GM13976 (cell line): ENCODE measurements around the gene JOSD2.

Experiments used
- DNase-seq: peaks from one replicate; pipeline ENCODE4 v3.0.0; 2012; ENCODE audit warnings: low spot score
- CTCF ChIP-seq: IDR thresholded peaks from 2 replicates; pipeline ENCODE4 v1.5.1; 2012; ENCODE audit warnings: borderline replicate concordance, mild to moderate bottlenecking; ENCODE audit not compliant: insufficient read depth; ENCODE audit errors: extremely low read depth, missing control alignments, control extremely low read depth
- in situ Hi-C: fragments of 300-500 bp; cut with MboI; formaldehyde crosslinking; loops from one replicate; pipeline ENCODE4 v1.12.0; 2022; ENCODE audit warnings: low sequenced_read_pairs, mixed read lengths, inconsistent platforms; ENCODE audit not compliant: unreplicated experiment

JOSD2 gene

DNA sequence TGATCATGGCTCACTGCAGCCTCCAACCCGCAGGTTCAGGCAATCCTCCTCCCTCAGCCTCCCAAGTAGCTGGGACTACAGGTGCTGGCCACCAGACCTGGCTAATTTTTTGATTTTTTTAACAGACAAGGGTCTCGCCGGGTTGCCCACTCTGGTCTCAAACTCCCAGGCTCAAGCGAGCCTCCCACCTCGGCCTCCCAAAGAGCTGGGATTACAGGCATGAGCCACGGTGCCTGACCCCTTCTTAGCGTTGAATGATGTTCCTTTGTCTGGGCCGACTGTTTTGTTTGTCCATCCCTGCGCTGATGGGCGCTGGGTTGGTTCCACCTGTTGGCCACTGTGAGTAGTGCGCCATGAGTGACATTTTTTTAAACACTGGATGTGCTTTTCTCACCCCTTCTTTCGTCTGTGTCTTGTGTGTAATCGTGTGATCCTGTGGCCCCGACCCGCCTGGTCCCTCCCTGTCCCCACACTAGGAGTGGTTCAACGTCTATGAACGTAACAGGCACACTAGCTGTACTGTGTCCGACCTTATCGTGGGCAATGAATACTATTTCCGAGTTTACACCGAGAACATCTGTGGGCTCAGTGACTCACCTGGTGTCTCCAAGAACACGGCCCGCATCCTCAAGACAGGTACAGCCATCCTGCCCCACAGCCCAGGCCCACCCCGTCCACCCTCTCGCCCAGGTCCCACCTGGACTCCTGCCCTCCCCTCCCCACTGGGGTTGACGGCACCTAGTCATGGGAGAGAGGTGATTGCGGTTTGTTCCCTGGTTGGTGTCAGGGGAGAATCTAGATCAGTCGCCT lies 49.7 kb downstream of the JOSD2 start:
- peak; percentile 92 for DNase-seq
- peak; percentile 86 for TF ChIP-seq CTCF
- in situ Hi-C loops = loop anchor here (5.0 kb wide), 1 partner anchor 89 kb away; no protein-coding TSS in a partner anchor

DNA sequence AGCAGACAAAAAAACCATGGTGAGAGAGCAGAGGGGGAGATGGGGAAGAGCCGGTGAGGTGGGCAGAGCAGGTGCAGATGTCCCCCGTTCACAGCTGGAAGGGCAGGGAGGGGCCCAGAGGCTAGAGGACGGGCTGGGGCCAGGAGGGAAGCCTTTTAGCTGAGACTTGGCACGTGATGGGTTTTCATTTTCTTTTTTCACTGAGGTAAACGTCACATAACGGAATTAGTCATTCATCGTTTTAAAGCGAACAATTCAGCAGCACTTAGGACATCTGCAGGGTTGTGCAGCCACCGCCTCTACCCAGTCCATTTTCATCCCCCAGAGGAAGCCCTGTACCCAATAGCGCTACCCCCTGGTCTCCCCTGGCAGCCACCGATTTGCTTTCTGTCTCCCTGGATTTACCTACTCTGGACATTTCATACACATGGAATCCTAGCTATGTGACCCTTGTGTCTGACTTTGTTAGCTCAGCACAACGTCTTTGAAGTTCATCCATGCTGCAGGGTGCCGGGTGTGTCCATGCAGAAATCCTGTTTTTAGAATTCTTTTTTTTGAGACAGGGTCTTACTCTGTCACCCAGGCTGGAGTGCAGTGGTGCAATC lies 50.7 kb downstream of the JOSD2 start:
- in situ Hi-C loops = loop anchor here (5.0 kb wide), 1 partner anchor 88 kb away; no protein-coding TSS in a partner anchor
- DNase-seq = peak; percentile 89
- no peak for TF ChIP-seq CTCF

- TF ChIP-seq CTCF = no peak
- in situ Hi-C loops = loop anchor here (5.0 kb wide), 1 partner anchor 87 kb away; no protein-coding TSS in a partner anchor
- DNase-seq = no peak
These were observed 51.4 kb downstream of the JOSD2 start for GRCh38 chr19:50459638-50460037.

- DNase-seq = no peak
- in situ Hi-C loops = no loop called here
- TF ChIP-seq CTCF = no peak
These were observed 51.9 kb downstream of the JOSD2 start for GRCh38 chr19:50459067-50459456.

DNA sequence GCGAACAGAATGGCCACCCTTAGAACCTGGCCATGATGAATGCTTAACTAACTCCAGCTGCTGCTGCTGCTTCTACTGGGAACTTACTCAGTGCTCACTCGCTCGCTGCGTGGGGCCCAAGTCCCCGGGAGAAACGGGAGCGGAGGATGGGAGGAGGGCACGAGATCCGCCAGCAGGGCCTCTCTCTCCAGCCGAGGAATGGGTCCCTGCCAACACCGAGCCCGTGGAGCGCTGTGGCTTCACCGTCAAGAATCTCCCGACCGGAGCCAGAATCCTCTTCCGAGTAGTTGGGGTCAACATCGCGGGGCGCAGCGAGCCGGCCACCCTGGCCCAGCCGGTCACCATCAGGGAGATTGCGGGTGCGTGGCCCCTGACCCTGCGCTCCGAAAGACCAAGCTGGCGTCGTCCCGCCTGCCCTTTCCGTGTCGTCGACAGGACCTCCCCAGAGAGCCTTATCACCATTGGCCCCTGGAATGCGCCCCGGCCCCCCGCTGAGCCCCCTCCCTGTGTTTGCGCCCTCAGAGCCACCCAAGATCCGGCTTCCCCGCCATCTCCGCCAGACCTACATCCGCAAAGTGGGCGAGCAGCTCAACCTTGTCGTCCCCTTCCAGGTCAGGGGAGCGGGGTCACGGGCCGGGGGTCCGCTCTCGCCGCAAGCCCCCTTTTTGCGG lies 52.5 kb downstream of the JOSD2 start:
- no peak for DNase-seq
- in situ Hi-C loops = no loop called here
- TF ChIP-seq CTCF = no peak

DNA sequence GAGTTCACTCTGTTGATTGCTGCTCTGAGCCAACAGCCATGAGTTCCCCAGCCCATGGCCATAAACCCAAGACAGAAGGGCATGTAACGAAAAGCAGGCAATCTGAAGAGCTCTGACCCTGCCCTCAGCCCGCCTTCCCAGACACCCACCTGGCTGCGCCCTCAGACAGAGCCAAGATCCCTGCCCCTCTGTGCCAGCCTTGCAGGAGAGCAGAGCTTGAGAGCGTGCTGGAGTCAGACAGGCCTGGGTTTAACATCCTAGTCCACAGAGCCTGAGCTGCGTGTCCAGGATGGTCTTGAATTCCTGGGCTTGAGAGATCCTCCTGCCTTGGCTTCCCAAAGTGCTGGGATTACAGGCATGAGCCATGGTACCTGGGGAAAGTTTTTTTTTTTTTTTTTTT lies 53.7 kb downstream of the JOSD2 start:
- DNase-seq = no peak
- in situ Hi-C loops = no loop called here
- no peak for TF ChIP-seq CTCF
